KMS-11 (cell line): ENCODE results near the gene BAIAP2L2.

Source experiments
- H2AFZ ChIP-seq: fragments of 200-600 bp; sonication (generic); 2 replicates; pipeline ENCODE4 v1.6.1; 2016; ENCODE audit warnings: antibody characterized with exemption, mixed run types, low read depth
- H3K27ac ChIP-seq: fragments of 200-600 bp; sonication (generic); 2 replicates; pipeline ENCODE4 v1.6.1; 2016; ENCODE audit warnings: mild to moderate bottlenecking, mixed run types
- H3K27me3 ChIP-seq: fragments of 200-600 bp; sonication (generic); 2 replicates; pipeline ENCODE4 v1.6.1; 2017; ENCODE audit warnings: mild to moderate bottlenecking, low read depth, mixed run types, moderate library complexity; ENCODE audit not compliant: insufficient read depth
- H3K36me3 ChIP-seq: fragments of 200-600 bp; sonication (generic); 2 replicates; pipeline ENCODE4 v1.6.1; 2017; ENCODE audit warnings: mild to moderate bottlenecking, mixed run types; ENCODE audit not compliant: insufficient read depth
- H3K4me1 ChIP-seq: fragments of 200-600 bp; sonication (generic); 2 replicates; pipeline ENCODE4 v1.6.1; 2016; ENCODE audit warnings: mild to moderate bottlenecking, low read depth, mixed run types; ENCODE audit not compliant: poor library complexity, severe bottlenecking
- H3K4me2 ChIP-seq: fragments of 200-600 bp; sonication (generic); 2 replicates; pipeline ENCODE4 v1.7.0; 2016; ENCODE audit warnings: mild to moderate bottlenecking, mixed run types
- H3K4me3 ChIP-seq: fragments of 200-600 bp; sonication (generic); IDR thresholded peaks from 2 replicates; pipeline ENCODE4 v1.6.1; 2017; ENCODE audit warnings: low read depth, low read length, mixed read lengths; ENCODE audit not compliant: insufficient read depth
- H3K79me2 ChIP-seq: fragments of 200-600 bp; sonication (generic); 2 replicates; pipeline ENCODE4 v1.6.1; 2016; ENCODE audit warnings: low read depth, mixed run types; ENCODE audit not compliant: insufficient read depth
- H3K9ac ChIP-seq: fragments of 200-600 bp; sonication (generic); 2 replicates; pipeline ENCODE4 v1.6.1; 2016; ENCODE audit warnings: mild to moderate bottlenecking, mixed run types
- H4K20me1 ChIP-seq: fragments of 200-600 bp; sonication (generic); 2 replicates; pipeline ENCODE4 v1.6.1; 2016; ENCODE audit warnings: mild to moderate bottlenecking, mixed run types; ENCODE audit not compliant: insufficient read depth
- TF ChIP-seq, protein P1 (sequence below): fragments of 200-600 bp; sonication (generic); conservative IDR thresholded peaks from 2 replicates; pipeline ENCODE4 v1.6.1; 2017; ENCODE audit warnings: low read depth, mild to moderate bottlenecking, antibody characterized with exemption, low read length, moderate library complexity, mixed read lengths

The BAIAP2L2 gene

DNA sequence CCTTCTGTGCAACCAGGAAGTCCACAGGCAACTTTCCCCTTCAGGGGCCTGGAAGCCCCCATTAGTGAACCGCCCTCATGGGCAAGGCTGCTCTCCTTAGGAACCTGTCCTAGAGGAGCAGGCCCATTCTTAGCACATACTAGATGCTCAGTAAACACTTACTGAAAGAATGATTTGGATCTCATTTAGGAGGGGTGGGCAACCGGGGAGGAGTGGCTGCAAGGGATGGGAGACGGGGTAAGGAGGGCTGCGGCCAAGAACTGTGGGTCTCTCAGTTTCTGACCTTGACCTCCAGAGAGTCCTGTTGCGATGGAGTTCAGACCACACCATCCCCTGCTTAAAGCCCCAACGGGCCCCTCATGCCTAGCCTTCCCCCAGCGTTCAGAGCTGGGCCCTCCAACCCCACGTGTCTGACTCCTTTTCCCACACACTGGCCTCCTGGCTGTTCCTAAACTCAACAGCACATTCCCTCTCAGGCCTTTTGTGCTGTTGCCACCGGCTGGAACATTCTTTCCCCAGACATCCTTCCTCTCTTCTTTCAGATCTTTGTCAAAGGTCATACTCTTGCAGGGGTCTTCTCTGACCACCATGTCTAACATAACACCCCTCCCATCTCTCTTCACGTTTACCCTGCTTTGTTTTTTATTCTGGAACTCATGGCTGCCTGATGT lies 74.0 kb downstream of the BAIAP2L2 start:
- no peak overlapping the region for H3K4me2 ChIP-seq
- H3K9ac ChIP-seq: no peak overlapping the region
- H3K4me1 ChIP-seq: no peaks in the 10 kb centered on the region

DNA sequence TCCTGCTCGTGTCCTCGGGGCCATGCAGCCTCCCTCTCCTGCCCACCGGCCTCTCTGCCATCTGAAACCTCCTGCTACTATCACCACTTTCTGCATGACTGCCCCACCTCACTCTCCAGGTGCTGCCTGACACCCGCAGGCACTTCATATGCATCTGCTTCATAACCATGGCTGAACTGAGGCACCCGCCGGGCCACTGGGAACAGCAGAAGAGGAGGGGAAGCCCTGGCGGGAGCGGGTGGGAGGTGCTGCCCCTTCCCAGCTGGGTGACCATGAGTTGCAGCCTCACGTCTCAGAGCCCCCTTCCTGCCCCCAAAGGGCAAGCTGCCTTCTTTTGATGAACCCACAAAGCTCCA lies 75.0 kb downstream of the BAIAP2L2 start:
- Histone ChIP-seq H3K4me3 (no peak overlapping the region), H2AFZ (no peak overlapping the region), H3K79me2 (no peaks in the 10 kb centered on the region), H3K4me2 (no peak overlapping the region), H3K36me3 (no peaks in the 10 kb centered on the region), H3K9ac (no peak overlapping the region), H3K27me3 (no peaks in the 10 kb centered on the region), H3K4me1 (no peaks in the 10 kb centered on the region), H4K20me1 (no peaks in the 10 kb centered on the region), H3K27ac (no peak overlapping the region)
- TF ChIP-seq, protein P1, sequence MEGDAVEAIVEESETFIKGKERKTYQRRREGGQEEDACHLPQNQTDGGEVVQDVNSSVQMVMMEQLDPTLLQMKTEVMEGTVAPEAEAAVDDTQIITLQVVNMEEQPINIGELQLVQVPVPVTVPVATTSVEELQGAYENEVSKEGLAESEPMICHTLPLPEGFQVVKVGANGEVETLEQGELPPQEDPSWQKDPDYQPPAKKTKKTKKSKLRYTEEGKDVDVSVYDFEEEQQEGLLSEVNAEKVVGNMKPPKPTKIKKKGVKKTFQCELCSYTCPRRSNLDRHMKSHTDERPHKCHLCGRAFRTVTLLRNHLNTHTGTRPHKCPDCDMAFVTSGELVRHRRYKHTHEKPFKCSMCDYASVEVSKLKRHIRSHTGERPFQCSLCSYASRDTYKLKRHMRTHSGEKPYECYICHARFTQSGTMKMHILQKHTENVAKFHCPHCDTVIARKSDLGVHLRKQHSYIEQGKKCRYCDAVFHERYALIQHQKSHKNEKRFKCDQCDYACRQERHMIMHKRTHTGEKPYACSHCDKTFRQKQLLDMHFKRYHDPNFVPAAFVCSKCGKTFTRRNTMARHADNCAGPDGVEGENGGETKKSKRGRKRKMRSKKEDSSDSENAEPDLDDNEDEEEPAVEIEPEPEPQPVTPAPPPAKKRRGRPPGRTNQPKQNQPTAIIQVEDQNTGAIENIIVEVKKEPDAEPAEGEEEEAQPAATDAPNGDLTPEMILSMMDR: no peak

More for the DNA sequence above, 74.0 kb downstream of the BAIAP2L2 start:
- Histone ChIP-seq H3K36me3 (no peaks in the 10 kb centered on the region), H3K27me3 (0 out of 2 replicates have a peak, but pooled peaks cover 2% of the 10 kb centered on the region), H3K27ac (no peak overlapping the region), H3K4me3 (no peak overlapping the region), H3K79me2 (no peaks in the 10 kb centered on the region), H2AFZ (no peak overlapping the region), H4K20me1 (no peaks in the 10 kb centered on the region)
- TF ChIP-seq, protein P1: no peak
